Skeletal muscle cell (primary cell): ENCODE results near the gene RIN1.

Source experiments
- DNase-seq: peaks from one replicate; pipeline ENCODE4 v3.0.0-alpha.2; 2010; ENCODE audit warnings: low read depth
- H3K4me3 ChIP-seq: 2 replicates; pipeline ENCODE4 v1.5.1; 2011; ENCODE audit warnings: low read depth, mild to moderate bottlenecking, control low read depth, low read length, moderate library complexity

Gene RIN1

GRCh38 chr11:66287211-66287888 lies 48.9 kb downstream of the RIN1 start:
- peak overlapping the region; percentile 85 for H3K4me3 ChIP-seq
- DNase-seq: no peak

GRCh38 chr11:66286699-66287098 lies 49.5 kb downstream of the RIN1 start:
- H3K4me3 ChIP-seq: no peak overlapping the region
- no peak for DNase-seq

- H3K4me3 ChIP-seq: no peak overlapping the region
These were observed 50.8 kb downstream of the RIN1 start for GRCh38 chr11:66285250-66285947.

DNA sequence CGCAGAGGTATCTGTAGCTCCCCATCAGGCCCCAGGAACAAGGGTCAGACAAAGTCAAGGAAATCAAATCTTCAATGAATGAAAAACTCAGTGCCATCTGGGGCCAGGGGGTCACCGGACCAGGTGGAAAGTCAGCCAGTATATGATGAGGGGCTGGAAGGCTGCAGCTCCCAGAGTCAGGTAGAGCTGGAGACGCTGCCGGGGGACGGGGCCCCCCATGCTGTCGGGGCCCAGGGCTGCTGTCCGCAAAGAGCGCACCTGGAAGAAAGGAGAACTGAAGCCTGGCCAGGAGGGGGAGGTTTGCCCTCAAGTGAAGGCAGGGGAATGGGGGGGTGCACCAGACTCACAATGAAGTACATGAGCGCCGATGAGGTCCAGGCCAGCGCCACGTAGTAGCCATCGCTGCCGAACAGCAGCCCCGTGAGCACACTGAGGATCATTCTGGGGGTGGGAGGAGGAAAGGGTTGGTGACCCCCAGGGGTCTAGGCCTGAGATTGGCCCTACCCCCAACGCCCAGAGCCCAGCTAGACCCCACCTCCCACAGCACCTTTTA lies 51.6 kb downstream of the RIN1 start:
- no peak overlapping the region for H3K4me3 ChIP-seq
- no peak for DNase-seq

More at GRCh38 chr11:66285250-66285947, 50.8 kb downstream of the RIN1 start:
- DNase-seq: no peak

- DNase-seq: no peak
- H3K4me3 ChIP-seq: no peak overlapping the region
These were observed 52.7 kb downstream of the RIN1 start for GRCh38 chr11:66283461-66284105.

DNA sequence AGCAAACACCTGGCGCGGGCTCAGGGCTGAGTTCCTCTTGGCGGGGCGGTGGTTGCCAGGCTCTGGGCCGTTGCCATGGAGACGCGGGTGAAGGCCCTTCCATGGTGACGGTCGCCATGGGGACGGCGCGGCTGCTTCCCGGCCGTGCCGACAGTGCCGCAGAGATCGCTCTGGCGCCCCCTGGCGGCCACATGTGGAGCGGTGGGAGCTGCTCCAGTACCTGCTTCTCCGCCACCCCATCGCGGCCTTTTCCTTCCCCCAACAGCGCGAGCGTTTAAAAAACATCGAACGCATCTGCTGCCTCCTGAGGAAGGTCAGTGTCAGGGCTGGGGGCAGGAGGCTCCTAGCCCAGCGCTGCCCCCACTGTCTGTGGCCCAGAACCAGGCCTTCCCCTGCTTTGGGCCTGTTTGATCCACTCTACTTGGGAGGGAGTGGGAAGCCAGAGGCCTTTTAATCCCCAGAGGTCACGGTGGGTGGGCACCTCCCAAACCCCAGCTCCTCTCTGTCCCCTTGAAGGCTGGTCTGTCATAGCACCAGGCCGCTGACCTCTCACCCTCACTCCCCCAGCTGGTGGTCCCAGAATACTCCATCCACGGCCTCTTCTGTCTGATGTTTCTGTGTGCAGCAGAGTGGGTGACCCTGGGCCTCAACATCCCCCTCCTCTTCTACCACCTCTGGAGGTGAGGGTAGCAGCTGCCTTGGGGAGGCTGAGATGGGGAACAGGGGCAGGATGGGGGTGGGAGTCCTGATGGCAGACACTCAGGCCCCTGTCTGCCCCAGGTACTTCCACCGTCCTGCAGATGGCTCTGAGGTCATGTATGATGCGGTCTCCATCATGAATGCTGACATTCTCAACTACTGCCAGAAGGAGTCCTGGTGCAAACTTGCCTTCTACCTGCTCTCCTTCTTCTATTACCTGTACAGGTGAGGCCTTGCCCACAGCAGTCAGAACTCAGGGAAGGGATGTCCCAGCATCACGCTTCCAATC lies 53.5 kb downstream of the RIN1 start:
- no peak overlapping the region for H3K4me3 ChIP-seq
- peak; percentile 84 for DNase-seq
